GM23338 (cell line): Measurements from ENCODE around the gene DNASE1L2. TPM values are rescaled to one million over a fixed set of nuclear protein-coding genes. Genes with fewer than 3 reads are reported as not detected.

Source experiments
- ATAC-seq: fragments of 200-7000 bp; cut with Tn5 transposase; 3 replicates; pipeline ENCODE4 v1.9.1; 2020
- DNase-seq: peaks from one replicate; pipeline ENCODE4 v3.0.0-alpha.2; 2015; ENCODE audit warnings: low spot score
- H2AFZ ChIP-seq: fragments of 200-600 bp; sonication (generic); 2 replicates; pipeline ENCODE4 v1.8.0; 2016; ENCODE audit warnings: antibody characterized with exemption, mild to moderate bottlenecking, moderate library complexity
- H3F3A ChIP-seq: fragments of 200-600 bp; sonication (generic); replicated peaks from 2 replicates; pipeline ENCODE4 v1.8.0; 2017; ENCODE audit warnings: antibody characterized with exemption, mixed run types, low read depth
- H3K27ac ChIP-seq: fragments of 200-600 bp; sonication (generic); 2 replicates; pipeline ENCODE4 v1.6.1; 2016; ENCODE audit warnings: low read depth
- H3K27me3 ChIP-seq: fragments of 200-600 bp; sonication (generic); 2 replicates; pipeline ENCODE4 v1.8.0; 2016; ENCODE audit warnings: mild to moderate bottlenecking, mixed run types, moderate library complexity; ENCODE audit not compliant: insufficient read depth
- H3K36me3 ChIP-seq: fragments of 200-600 bp; sonication (generic); 2 replicates; pipeline ENCODE4 v1.8.0; 2016; ENCODE audit warnings: mild to moderate bottlenecking; ENCODE audit not compliant: insufficient read depth
- H3K4me1 ChIP-seq: fragments of 200-600 bp; sonication (generic); 2 replicates; pipeline ENCODE4 v1.8.0; 2016; ENCODE audit warnings: mild to moderate bottlenecking, moderate library complexity; ENCODE audit not compliant: insufficient read depth
- H3K4me2 ChIP-seq: fragments of 200-600 bp; sonication (generic); 2 replicates; pipeline ENCODE4 v1.7.1; 2017; ENCODE audit warnings: mixed run types
- H3K4me3 ChIP-seq: fragments of 200-600 bp; sonication (generic); 2 replicates; pipeline ENCODE4 v1.6.1; 2016; ENCODE audit warnings: mixed run types
- H3K79me2 ChIP-seq: fragments of 200-600 bp; sonication (generic); replicated peaks from 2 replicates; pipeline ENCODE4 v1.8.0; 2017; ENCODE audit warnings: mild to moderate bottlenecking; ENCODE audit not compliant: insufficient read depth
- H3K9me2 ChIP-seq: fragments of 200-600 bp; sonication (generic); 2 replicates; pipeline ENCODE4 v1.8.0; 2017; ENCODE audit not compliant: insufficient read depth
- H4K20me1 ChIP-seq: fragments of 200-600 bp; sonication (generic); replicated peaks from 2 replicates; pipeline ENCODE4 v1.8.0; 2017; ENCODE audit warnings: mild to moderate bottlenecking; ENCODE audit not compliant: insufficient read depth
- H3K27ac Mint-ChIP-seq: 2 replicates; pipeline ENCODE4 v1.8.0; 2020; ENCODE audit warnings: inconsistent platforms, mild to moderate bottlenecking, moderate library complexity, mixed read lengths
- H3K27me3 Mint-ChIP-seq: 3 replicates; pipeline ENCODE4 v1.8.0; 2022; ENCODE audit warnings: low read depth, mild to moderate bottlenecking, moderate library complexity, mixed read lengths, inconsistent platforms; ENCODE audit not compliant: insufficient read depth, poor library complexity
- H3K36me3 Mint-ChIP-seq: 3 replicates; pipeline ENCODE4 v1.8.0; 2021; ENCODE audit warnings: low read depth, mild to moderate bottlenecking, inconsistent platforms, moderate library complexity, mixed read lengths
- H3K4me1 Mint-ChIP-seq: 3 replicates; pipeline ENCODE4 v1.8.0; 2020; ENCODE audit warnings: mild to moderate bottlenecking, inconsistent platforms, mixed read lengths
- H3K4me3 Mint-ChIP-seq: 3 replicates; pipeline ENCODE4 v1.8.0; 2021; ENCODE audit warnings: moderate library complexity, mild to moderate bottlenecking, inconsistent platforms, mixed read lengths
- H3K9me3 Mint-ChIP-seq: 3 replicates; pipeline ENCODE4 v1.8.0; 2020; ENCODE audit warnings: moderate library complexity, mild to moderate bottlenecking, inconsistent platforms, mixed read lengths
- CREB1 ChIP-seq: fragments of 250-450 bp; sonication (Bioruptor Pico); IDR thresholded peaks from 2 replicates; pipeline ENCODE4 v1.5.0; 2020; ENCODE audit warnings: low read depth, mild to moderate bottlenecking, moderate library complexity
- EZH2 ChIP-seq: fragments of 200-600 bp; sonication (generic); IDR thresholded peaks from one replicate; pipeline ENCODE4 v1.8.0; 2017; ENCODE audit warnings: antibody characterized with exemption, mild to moderate bottlenecking, low read depth; ENCODE audit not compliant: unreplicated experiment
- EZH2phosphoT487 ChIP-seq: fragments of 200-600 bp; sonication (generic); IDR thresholded peaks from one replicate; pipeline ENCODE4 v1.8.1; 2018; ENCODE audit warnings: antibody characterized with exemption; ENCODE audit not compliant: unreplicated experiment
- JUNB ChIP-seq: IDR thresholded peaks from one replicate; pipeline ENCODE4 v1.6.1; 2016; ENCODE audit warnings: antibody characterized with exemption; ENCODE audit not compliant: unreplicated experiment
- NANOG ChIP-seq: IDR thresholded peaks from 2 replicates; pipeline ENCODE4 v1.6.1; 2016; ENCODE audit warnings: antibody characterized with exemption, borderline replicate concordance
- POLR2AphosphoS5 ChIP-seq: IDR thresholded peaks from 2 replicates; pipeline ENCODE4 v1.6.1; 2016; ENCODE audit warnings: antibody characterized with exemption, low read depth
- STAT1 ChIP-seq: IDR thresholded peaks from one replicate; pipeline ENCODE4 v1.6.1; 2016; ENCODE audit warnings: antibody characterized with exemption; ENCODE audit not compliant: unreplicated experiment
- ZNF114 ChIP-seq: fragments of 250-450 bp; sonication (Bioruptor Pico); IDR thresholded peaks from 2 replicates; pipeline ENCODE4 v1.5.0; 2020; ENCODE audit warnings: mild to moderate bottlenecking, moderate library complexity
- ZNF331 ChIP-seq: fragments of 250-450 bp; sonication (Bioruptor Pico); IDR thresholded peaks from 2 replicates; pipeline ENCODE4 v1.5.0; 2020; ENCODE audit warnings: low read depth, mild to moderate bottlenecking, moderate library complexity
- polyA plus RNA-seq: library from polyadenylated mRNA; unstranded; fragments of >200 nt; fragmentation: Nextera tagmentation; extraction: Ambion mirVana; gene quantifications from 2 replicates; pipeline ENCODE4 v1.2.1, GENCODE V29; 2016
- total RNA-seq: library from RNA; depleted of rRNA; stranded (reverse); fragments of >200 nt; shearing (Covaris generic); gene quantifications from 2 replicates; pipeline ENCODE4 v1.2.3, GENCODE V29; 2014
- TF ChIP-seq, protein P1 (sequence below), 2 experiments: fragments of 200-600 bp in 1 of 2; sonication (generic) in 1 of 2; conservative IDR thresholded peaks; 2 replicates each; pipeline versions ENCODE4 v1.5.1 to v1.6.1; 2016 to 2017; ENCODE audit warnings: antibody characterized with exemption in 2 of 2, low read depth in 2 of 2, mild to moderate bottlenecking in 2 of 2, moderate library complexity in 1 of 2
- TF ChIP-seq, protein P2 (sequence below): fragments of 250-450 bp; sonication (Bioruptor Pico); IDR thresholded peaks from 2 replicates; pipeline ENCODE4 v1.5.0; 2020; ENCODE audit warnings: mild to moderate bottlenecking, moderate library complexity
- TF ChIP-seq, protein P3 (sequence below): IDR thresholded peaks from one replicate; pipeline ENCODE4 v1.6.1; 2018; ENCODE audit warnings: antibody characterized with exemption; ENCODE audit not compliant: unreplicated experiment
- TF ChIP-seq, protein P4 (sequence below): IDR thresholded peaks from 2 replicates; pipeline ENCODE4 v1.6.1; 2016; ENCODE audit warnings: antibody characterized with exemption

Gene DNASE1L2
- total and polyA plus RNA-seq, 2 experiments from 2014 or later = 0.23 TPM; not detected in 1

DNA sequence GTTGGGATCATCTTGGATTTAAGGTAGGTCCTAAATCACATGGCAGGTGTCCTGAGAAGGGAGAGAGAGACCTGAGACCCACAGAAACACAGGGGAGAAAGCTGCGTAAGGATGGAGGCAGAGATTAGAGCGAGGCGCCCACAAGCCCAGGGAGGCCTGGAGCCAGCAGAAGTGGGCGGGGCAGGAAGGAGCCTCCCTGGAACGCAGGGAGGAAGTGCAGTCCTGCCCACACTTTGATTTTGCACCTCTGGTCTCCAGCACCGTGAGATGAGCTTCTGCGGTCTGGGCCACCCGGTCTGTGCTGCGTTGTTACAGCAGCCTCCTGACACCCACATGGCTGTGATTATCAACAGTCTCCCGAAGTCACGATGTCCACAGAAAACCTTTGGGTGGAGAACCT is 6.4 kb downstream of the DNASE1L2 start:
- DNase-seq (no peak), ATAC-seq (no peak)
- Mint-ChIP-seq H3K9me3 (no peaks in the 10 kb centered on the region), H3K27ac (no peak overlapping the region), H3K36me3 (peaks cover 46% of the 10 kb centered on the region), H3K4me1 (no peaks in the 10 kb centered on the region), H3K4me3 (no peak overlapping the region; the same call in 2 of the 3 replicates), H3K27me3 (peaks cover 13% of the 10 kb centered on the region)
- TF ChIP-seq ZNF331 (CRISPR knock-in tag) = no peak
- TF ChIP-seq, protein P1, sequence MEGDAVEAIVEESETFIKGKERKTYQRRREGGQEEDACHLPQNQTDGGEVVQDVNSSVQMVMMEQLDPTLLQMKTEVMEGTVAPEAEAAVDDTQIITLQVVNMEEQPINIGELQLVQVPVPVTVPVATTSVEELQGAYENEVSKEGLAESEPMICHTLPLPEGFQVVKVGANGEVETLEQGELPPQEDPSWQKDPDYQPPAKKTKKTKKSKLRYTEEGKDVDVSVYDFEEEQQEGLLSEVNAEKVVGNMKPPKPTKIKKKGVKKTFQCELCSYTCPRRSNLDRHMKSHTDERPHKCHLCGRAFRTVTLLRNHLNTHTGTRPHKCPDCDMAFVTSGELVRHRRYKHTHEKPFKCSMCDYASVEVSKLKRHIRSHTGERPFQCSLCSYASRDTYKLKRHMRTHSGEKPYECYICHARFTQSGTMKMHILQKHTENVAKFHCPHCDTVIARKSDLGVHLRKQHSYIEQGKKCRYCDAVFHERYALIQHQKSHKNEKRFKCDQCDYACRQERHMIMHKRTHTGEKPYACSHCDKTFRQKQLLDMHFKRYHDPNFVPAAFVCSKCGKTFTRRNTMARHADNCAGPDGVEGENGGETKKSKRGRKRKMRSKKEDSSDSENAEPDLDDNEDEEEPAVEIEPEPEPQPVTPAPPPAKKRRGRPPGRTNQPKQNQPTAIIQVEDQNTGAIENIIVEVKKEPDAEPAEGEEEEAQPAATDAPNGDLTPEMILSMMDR (conservative IDR thresholded peaks at IDR 0.05; ENCODE audit: low read depth in 2 of 2) = no peak
- no peak for TF ChIP-seq ZNF114 (CRISPR knock-in tag)
- TF ChIP-seq, protein P2, sequence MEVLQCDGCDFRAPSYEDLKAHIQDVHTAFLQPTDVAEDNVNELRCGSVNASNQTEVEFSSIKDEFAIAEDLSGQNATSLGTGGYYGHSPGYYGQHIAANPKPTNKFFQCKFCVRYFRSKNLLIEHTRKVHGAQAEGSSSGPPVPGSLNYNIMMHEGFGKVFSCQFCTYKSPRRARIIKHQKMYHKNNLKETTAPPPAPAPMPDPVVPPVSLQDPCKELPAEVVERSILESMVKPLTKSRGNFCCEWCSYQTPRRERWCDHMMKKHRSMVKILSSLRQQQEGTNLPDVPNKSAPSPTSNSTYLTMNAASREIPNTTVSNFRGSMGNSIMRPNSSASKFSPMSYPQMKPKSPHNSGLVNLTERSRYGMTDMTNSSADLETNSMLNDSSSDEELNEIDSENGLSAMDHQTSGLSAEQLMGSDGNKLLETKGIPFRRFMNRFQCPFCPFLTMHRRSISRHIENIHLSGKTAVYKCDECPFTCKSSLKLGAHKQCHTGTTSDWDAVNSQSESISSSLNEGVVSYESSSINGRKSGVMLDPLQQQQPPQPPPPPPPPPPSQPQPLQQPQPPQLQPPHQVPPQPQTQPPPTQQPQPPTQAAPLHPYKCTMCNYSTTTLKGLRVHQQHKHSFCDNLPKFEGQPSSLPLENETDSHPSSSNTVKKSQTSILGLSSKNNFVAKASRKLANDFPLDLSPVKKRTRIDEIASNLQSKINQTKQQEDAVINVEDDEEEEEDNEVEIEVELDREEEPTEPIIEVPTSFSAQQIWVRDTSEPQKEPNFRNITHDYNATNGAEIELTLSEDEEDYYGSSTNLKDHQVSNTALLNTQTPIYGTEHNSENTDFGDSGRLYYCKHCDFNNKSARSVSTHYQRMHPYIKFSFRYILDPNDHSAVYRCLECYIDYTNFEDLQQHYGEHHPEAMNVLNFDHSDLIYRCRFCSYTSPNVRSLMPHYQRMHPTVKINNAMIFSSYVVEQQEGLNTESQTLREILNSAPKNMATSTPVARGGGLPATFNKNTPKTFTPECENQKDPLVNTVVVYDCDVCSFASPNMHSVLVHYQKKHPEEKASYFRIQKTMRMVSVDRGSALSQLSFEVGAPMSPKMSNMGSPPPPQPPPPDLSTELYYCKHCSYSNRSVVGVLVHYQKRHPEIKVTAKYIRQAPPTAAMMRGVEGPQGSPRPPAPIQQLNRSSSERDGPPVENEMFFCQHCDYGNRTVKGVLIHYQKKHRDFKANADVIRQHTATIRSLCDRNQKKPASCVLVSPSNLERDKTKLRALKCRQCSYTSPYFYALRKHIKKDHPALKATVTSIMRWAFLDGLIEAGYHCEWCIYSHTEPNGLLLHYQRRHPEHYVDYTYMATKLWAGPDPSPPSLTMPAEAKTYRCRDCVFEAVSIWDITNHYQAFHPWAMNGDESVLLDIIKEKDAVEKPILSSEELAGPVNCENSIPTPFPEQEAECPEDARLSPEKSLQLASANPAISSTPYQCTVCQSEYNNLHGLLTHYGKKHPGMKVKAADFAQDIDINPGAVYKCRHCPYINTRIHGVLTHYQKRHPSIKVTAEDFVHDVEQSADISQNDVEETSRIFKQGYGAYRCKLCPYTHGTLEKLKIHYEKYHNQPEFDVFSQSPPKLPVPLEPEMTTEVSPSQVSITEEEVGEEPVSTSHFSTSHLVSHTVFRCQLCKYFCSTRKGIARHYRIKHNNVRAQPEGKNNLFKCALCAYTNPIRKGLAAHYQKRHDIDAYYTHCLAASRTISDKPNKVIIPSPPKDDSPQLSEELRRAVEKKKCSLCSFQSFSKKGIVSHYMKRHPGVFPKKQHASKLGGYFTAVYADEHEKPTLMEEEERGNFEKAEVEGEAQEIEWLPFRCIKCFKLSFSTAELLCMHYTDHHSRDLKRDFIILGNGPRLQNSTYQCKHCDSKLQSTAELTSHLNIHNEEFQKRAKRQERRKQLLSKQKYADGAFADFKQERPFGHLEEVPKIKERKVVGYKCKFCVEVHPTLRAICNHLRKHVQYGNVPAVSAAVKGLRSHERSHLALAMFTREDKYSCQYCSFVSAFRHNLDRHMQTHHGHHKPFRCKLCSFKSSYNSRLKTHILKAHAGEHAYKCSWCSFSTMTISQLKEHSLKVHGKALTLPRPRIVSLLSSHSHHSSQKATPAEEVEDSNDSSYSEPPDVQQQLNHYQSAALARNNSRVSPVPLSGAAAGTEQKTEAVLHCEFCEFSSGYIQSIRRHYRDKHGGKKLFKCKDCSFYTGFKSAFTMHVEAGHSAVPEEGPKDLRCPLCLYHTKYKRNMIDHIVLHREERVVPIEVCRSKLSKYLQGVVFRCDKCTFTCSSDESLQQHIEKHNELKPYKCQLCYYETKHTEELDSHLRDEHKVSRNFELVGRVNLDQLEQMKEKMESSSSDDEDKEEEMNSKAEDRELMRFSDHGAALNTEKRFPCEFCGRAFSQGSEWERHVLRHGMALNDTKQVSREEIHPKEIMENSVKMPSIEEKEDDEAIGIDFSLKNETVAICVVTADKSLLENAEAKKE (CRISPR knock-in tag) = no peak
- TF ChIP-seq POLR2AphosphoS5 = no peak
- no peak for TF ChIP-seq NANOG
- no peak for TF ChIP-seq EZH2phosphoT487
- TF ChIP-seq JUNB = no peak
- TF ChIP-seq, protein P3, sequence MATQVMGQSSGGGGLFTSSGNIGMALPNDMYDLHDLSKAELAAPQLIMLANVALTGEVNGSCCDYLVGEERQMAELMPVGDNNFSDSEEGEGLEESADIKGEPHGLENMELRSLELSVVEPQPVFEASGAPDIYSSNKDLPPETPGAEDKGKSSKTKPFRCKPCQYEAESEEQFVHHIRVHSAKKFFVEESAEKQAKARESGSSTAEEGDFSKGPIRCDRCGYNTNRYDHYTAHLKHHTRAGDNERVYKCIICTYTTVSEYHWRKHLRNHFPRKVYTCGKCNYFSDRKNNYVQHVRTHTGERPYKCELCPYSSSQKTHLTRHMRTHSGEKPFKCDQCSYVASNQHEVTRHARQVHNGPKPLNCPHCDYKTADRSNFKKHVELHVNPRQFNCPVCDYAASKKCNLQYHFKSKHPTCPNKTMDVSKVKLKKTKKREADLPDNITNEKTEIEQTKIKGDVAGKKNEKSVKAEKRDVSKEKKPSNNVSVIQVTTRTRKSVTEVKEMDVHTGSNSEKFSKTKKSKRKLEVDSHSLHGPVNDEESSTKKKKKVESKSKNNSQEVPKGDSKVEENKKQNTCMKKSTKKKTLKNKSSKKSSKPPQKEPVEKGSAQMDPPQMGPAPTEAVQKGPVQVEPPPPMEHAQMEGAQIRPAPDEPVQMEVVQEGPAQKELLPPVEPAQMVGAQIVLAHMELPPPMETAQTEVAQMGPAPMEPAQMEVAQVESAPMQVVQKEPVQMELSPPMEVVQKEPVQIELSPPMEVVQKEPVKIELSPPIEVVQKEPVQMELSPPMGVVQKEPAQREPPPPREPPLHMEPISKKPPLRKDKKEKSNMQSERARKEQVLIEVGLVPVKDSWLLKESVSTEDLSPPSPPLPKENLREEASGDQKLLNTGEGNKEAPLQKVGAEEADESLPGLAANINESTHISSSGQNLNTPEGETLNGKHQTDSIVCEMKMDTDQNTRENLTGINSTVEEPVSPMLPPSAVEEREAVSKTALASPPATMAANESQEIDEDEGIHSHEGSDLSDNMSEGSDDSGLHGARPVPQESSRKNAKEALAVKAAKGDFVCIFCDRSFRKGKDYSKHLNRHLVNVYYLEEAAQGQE = no peak
- TF ChIP-seq, protein P4, sequence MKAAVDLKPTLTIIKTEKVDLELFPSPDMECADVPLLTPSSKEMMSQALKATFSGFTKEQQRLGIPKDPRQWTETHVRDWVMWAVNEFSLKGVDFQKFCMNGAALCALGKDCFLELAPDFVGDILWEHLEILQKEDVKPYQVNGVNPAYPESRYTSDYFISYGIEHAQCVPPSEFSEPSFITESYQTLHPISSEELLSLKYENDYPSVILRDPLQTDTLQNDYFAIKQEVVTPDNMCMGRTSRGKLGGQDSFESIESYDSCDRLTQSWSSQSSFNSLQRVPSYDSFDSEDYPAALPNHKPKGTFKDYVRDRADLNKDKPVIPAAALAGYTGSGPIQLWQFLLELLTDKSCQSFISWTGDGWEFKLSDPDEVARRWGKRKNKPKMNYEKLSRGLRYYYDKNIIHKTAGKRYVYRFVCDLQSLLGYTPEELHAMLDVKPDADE = no peak
- TF ChIP-seq STAT1 = no peak
- no peak for TF ChIP-seq CREB1 (CRISPR knock-in tag)
- no peak for TF ChIP-seq EZH2
- H3K27me3 ChIP-seq = peaks cover 4% of the 10 kb centered on the region; the same call in 1 of the 2 replicates
- 0 out of 2 replicates have a peak, but pooled peaks cover 2% of the 10 kb centered on the region for H3K79me2 ChIP-seq
- H2AFZ ChIP-seq = no peak overlapping the region
- no peak overlapping the region for H3K4me2 ChIP-seq
- no peaks in the 10 kb centered on the region for H3K4me1 ChIP-seq
- H3F3A ChIP-seq = peaks cover 8% of the 10 kb centered on the region; the same call in 1 of the 2 replicates
- no peak overlapping the region for H3K27ac ChIP-seq
- H3K4me3 ChIP-seq = no peak overlapping the region
- no peaks in the 10 kb centered on the region; the same call in none of the 2 replicates for H4K20me1 ChIP-seq
- H3K9me2 ChIP-seq = no peaks in the 10 kb centered on the region
- peaks cover 4% of the 10 kb centered on the region; the same call in 1 of the 2 replicates for H3K36me3 ChIP-seq
